GM10266 (cell line): Measurements from ENCODE around the gene RFX8.
"Not testable (repeated sequence)": the region's sequence is repeated elsewhere in the genome, so short reads cannot be mapped to it uniquely, and the experiment has no call there.

ENCODE experiments used
- DNase-seq: peaks from one replicate; pipeline ENCODE4 v3.0.0; 2012; ENCODE audit errors: extremely low spot score
- CTCF ChIP-seq: IDR thresholded peaks from 2 replicates; pipeline ENCODE4 v1.5.1; 2012; ENCODE audit warnings: mild to moderate bottlenecking, low read depth; ENCODE audit not compliant: control insufficient read depth, insufficient read depth; ENCODE audit errors: missing control alignments

The RFX8 gene

GRCh38 chr2:101442042-101442666 is 32.8 kb downstream of the RFX8 start:
- DNase-seq: no peak
- no peak for TF ChIP-seq CTCF

GRCh38 chr2:101440127-101440738 is 34.7 kb downstream of the RFX8 start:
- no peak for TF ChIP-seq CTCF
- DNase-seq: no peak

GRCh38 chr2:101439716-101440115 is 35.2 kb downstream of the RFX8 start:
- TF ChIP-seq CTCF: no peak
- DNase-seq: no peak

GRCh38 chr2:101438555-101438954 is 36.4 kb downstream of the RFX8 start:
- not testable (repeated sequence) for DNase-seq

GRCh38 chr2:101435001-101435862 is 39.7 kb downstream of the RFX8 start:
- DNase-seq: no peak
- no peak for TF ChIP-seq CTCF

GRCh38 chr2:101433465-101433864 is 41.4 kb downstream of the RFX8 start:
- TF ChIP-seq CTCF: no peak
- no peak for DNase-seq

- TF ChIP-seq CTCF: no peak
- no peak for DNase-seq
These were observed 42.3 kb downstream of the RFX8 start for GRCh38 chr2:101432411-101433181.
